GM12878 (cell line): ENCODE measurements around the gene PCK2. TPM values are rescaled to one million over a fixed set of nuclear protein-coding genes. Genes with fewer than 3 reads are reported as not detected.

Experiments
- ATAC-seq: fragments of 200-7000 bp; cut with Tn5 transposase; 3 replicates; pipeline ENCODE4 v1.9.1; 2020; ENCODE audit warnings: mild to moderate bottlenecking, moderate library complexity
- BruUV-seq: library from RNA; stranded (reverse); fragments of 400-500 nt; replicated peaks from 2 replicates; lab custom pipeline; 2021; lab: Mats Ljungman, UMichigan
- CTCF ChIA-PET: fragments of 300-600 bp; sonication (Branson Sonifier 250); formaldehyde crosslinking; extraction: SDS; loops from one replicate; lab custom pipeline; 2021; ENCODE audit warnings: inconsistent platforms; lab: Yijun Ruan, JAX
- POLR2A ChIA-PET: fragments of 350-600 bp; formaldehyde crosslinking; extraction: SDS; loops from one replicate; lab custom pipeline; 2021; ENCODE audit warnings: inconsistent platforms; lab: Charles Lee
- RAD21 ChIA-PET: fragments of 300-600 bp; sonication (Branson Sonifier 250); formaldehyde crosslinking; loops from one replicate; lab custom pipeline; 2023; ENCODE audit warnings: antibody characterized with exemption; ENCODE audit not compliant: unreplicated experiment; lab: Charles Lee
- SMC1A ChIA-PET: fragments of 300-600 bp; sonication (Branson Sonifier 250); formaldehyde crosslinking; loops from one replicate; lab custom pipeline; 2023; ENCODE audit not compliant: unreplicated experiment, uncharacterized antibody; lab: Charles Lee
- DNase-seq: peaks from one replicate; pipeline ENCODE4 v3.0.0-alpha.2; 2011; ENCODE audit warnings: low read depth, low spot score
- FAIRE-seq: peaks from 3 replicates; lab custom pipeline; 2011; peaks lifted over from hg19 to GRCh38; lab: Jason Lieb, UNC
- H2AFZ ChIP-seq: 2 replicates; pipeline ENCODE4 v1.6.0; 2011; ENCODE audit warnings: low read depth, low read length, control low read depth; ENCODE audit not compliant: control insufficient read depth
- H3K27ac ChIP-seq: 2 replicates; pipeline ENCODE4 v1.5.1; 2011; ENCODE audit warnings: control low read depth; ENCODE audit not compliant: control insufficient read depth, insufficient read depth
- H3K27me3 ChIP-seq, 2 experiments: replicated peaks in 1 of 2; 2 replicates each; pipeline versions ENCODE4 v1.6.0 to v1.6.1; 2011; ENCODE audit warnings: low read length in 1 of 2; ENCODE audit not compliant: control insufficient read depth in 2 of 2, insufficient read depth in 2 of 2
- H3K36me3 ChIP-seq, 2 experiments: 2 replicates each; pipeline ENCODE4 v1.5.1; 2011; ENCODE audit warnings: low read length in 1 of 2; ENCODE audit not compliant: control insufficient read depth in 2 of 2, insufficient read depth in 2 of 2
- H3K4me1 ChIP-seq: 2 replicates; pipeline ENCODE4 v1.6.1; 2011; ENCODE audit warnings: mild to moderate bottlenecking, low read length, moderate library complexity, mixed read lengths; ENCODE audit not compliant: control insufficient read depth, insufficient read depth
- H3K4me2 ChIP-seq: 2 replicates; pipeline ENCODE4 v1.6.0; 2011; ENCODE audit warnings: control low read depth; ENCODE audit not compliant: control insufficient read depth, insufficient read depth
- H3K4me3 ChIP-seq: fragments of 200-600 bp; sonication (generic); 2 replicates; pipeline ENCODE4 v1.5.1; 2016
- H3K79me2 ChIP-seq: 2 replicates; pipeline ENCODE4 v1.6.0; 2011; ENCODE audit warnings: low read length; ENCODE audit not compliant: control insufficient read depth, insufficient read depth
- H3K9ac ChIP-seq: 2 replicates; pipeline ENCODE4 v1.8.0; 2011; ENCODE audit warnings: low read length, control low read depth, mixed read lengths; ENCODE audit not compliant: control insufficient read depth, insufficient read depth
- H3K9me3 ChIP-seq: replicated peaks from 3 replicates; pipeline ENCODE4 v1.5.1; 2011; ENCODE audit warnings: mild to moderate bottlenecking, low read length; ENCODE audit not compliant: control insufficient read depth, insufficient read depth
- H4K20me1 ChIP-seq: 2 replicates; pipeline ENCODE4 v1.6.0; 2011; ENCODE audit not compliant: control insufficient read depth, insufficient read depth
- ATF7 ChIP-seq: fragments of 450-650 bp; IDR thresholded peaks from 2 replicates; pipeline ENCODE4 v1.6.1; 2016; ENCODE audit warnings: low read depth, mild to moderate bottlenecking
- BCL11A ChIP-seq: IDR thresholded peaks from 2 replicates; pipeline ENCODE4 v1.6.1; 2011; ENCODE audit warnings: low read depth, low read length
- CBX3 ChIP-seq: fragments of 200-600 bp; sonication (generic); IDR thresholded peaks from 2 replicates; pipeline ENCODE4 v1.6.1; 2016; ENCODE audit warnings: low read depth, borderline replicate concordance
- FOXK2 ChIP-seq: fragments of 450-650 bp; IDR thresholded peaks from 2 replicates; pipeline ENCODE4 v1.6.1; 2017; ENCODE audit warnings: mild to moderate bottlenecking, moderate library complexity
- KAT2A ChIP-seq: conservative IDR thresholded peaks from 2 replicates; pipeline ENCODE4 v1.6.1; 2011; ENCODE audit warnings: low read depth, low read length; ENCODE audit not compliant: control insufficient read depth
- PAX8 ChIP-seq: fragments of 450-650 bp; IDR thresholded peaks from 2 replicates; pipeline ENCODE4 v1.6.1; 2017; ENCODE audit warnings: mild to moderate bottlenecking, moderate library complexity
- WGBS: methylation state at CpG from one replicate; pipeline ENCODE4 v1.1.6; 2016; ENCODE audit warnings: low lambda C conversion rate; ENCODE audit not compliant: insufficient replicate concordance, insufficient coverage; ENCODE audit errors: missing lambda C conversion rate; 5-methylcytosine and 5-hydroxymethylcytosine counted together
- in situ Hi-C: fragments of 300-500 bp; cut with MboI; formaldehyde crosslinking; loops from 9 replicates; pipeline ENCODE4 v1.14.3; 2018; ENCODE audit warnings: mixed read lengths
- intact Hi-C: fragments of 100-400 bp; cut with micrococcal nuclease; formaldehyde crosslinking; loops from one replicate; pipeline ENCODE4 v1.14.2; 2022; ENCODE audit not compliant: unreplicated experiment
- polyA plus RNA-seq, 11 experiments: library from polyadenylated mRNA; depleted of rRNA in 4 of 11; unstranded in 6 of 11; stranded (reverse) in 5 of 11; fragments of >200 nt; fragmentation: Nextera tagmentation in 4 of 11; fragmentation: Illumina TruSeq in 1 of 11; extraction: Ambion mirVana in 4 of 11; extraction: Trizol in 1 of 11; gene quantifications; 1 replicate in 1 of 11; 2 replicates in 10 of 11; pipeline versions ENCODE4 v1.2.1 to v1.2.3, GENCODE V29; 2011 to 2016; ENCODE audit warnings: inconsistent platforms in 2 of 11, missing spikeins in 2 of 11, low read depth in 1 of 11
- total RNA-seq, 4 experiments: library from RNA; depleted of rRNA in 3 of 4; stranded (reverse); fragments of >200 nt in 3 of 4; fragmentation: Illumina TruSeq in 1 of 4; extraction: Trizol in 1 of 4; gene quantifications; 2 replicates each; pipeline versions ENCODE4 v1.2.1 to v1.2.3, GENCODE V29; 2013 to 2021
- TF ChIP-seq, protein P1 (sequence below): IDR thresholded peaks from 2 replicates; pipeline ENCODE4 v1.6.1; 2011; ENCODE audit warnings: mild to moderate bottlenecking, low read depth, low read length, moderate library complexity; ENCODE audit not compliant: insufficient replicate concordance
- TF ChIP-seq, protein P2 (sequence below): IDR thresholded peaks from 2 replicates; pipeline ENCODE4 v1.6.1; 2011; ENCODE audit warnings: borderline replicate concordance, low read depth, mild to moderate bottlenecking, moderate library complexity, low read length; ENCODE audit not compliant: insufficient read depth, poor library complexity, severe bottlenecking
- TF ChIP-seq, protein P3 (sequence below): fragments of 450-650 bp; IDR thresholded peaks from 2 replicates; pipeline ENCODE4 v1.6.1; 2018; ENCODE audit warnings: borderline replicate concordance, mild to moderate bottlenecking; ENCODE audit not compliant: partially characterized antibody
- TF ChIP-seq, protein P4 (sequence below): IDR thresholded peaks from 2 replicates; pipeline ENCODE4 v1.6.1; 2012; ENCODE audit warnings: low read depth, low read length, improper control_type of control experiment
- TF ChIP-seq, protein P5 (sequence below): fragments of 450-650 bp; IDR thresholded peaks from 2 replicates; pipeline ENCODE4 v1.6.1; 2016; ENCODE audit warnings: mild to moderate bottlenecking, moderate library complexity, borderline replicate concordance

Gene PCK2
- total and polyA plus RNA-seq, 10 of the 15 experiments (the other 5 are each of a cell fraction or from before 2014, with no cell fraction given) = 6.6 to 110 (median 44.6) TPM

DNA sequence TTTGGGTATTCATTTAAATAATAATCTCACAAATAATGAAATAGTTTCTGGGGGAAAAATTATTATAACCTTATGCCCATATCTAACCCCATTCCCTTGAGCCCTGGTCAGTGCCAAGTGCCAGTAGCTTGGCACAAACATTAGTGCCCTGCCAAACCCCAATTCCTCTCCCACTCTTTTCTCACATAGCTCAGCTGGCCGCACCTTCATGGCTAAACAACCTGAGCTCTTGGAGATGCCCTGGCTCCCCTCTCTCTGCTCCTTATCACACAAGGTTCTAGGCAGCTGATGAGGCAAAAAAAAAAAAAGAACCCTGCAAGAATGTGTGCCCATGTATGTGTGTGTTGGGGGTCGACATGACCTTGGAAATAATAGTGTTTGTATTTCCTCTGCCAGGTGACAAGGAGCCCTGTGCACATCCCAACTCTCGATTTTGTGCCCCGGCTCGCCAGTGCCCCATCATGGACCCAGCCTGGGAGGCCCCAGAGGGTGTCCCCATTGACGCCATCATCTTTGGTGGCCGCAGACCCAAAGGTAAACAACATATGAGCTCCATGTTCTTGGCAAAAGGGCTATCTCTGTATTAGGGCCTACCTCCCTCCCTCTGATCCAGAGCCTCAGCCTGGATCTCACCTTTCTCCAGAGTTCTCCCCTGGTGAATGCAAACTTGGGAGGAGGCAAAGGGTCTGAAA lies 8.4 kb downstream of the PCK2 start:
- SMC1A ChIA-PET = interaction anchor here (1.6 to 9.6 kb wide), 3 partner anchors 9 to 58 kb away, joined by 5 to 195 read pairs (median 7); partner anchors contain the start of genes IRF9 and PCK2
- H4K20me1 ChIP-seq = no peaks in the 10 kb centered on the region
- 92% methylated on average over 7 of the region's 7 CpGs for WGBS
- RAD21 ChIA-PET = interaction anchor here (0.8 to 1.2 kb wide), 2 partner anchors 8 to 45 kb away, joined by 3 read pairs; no protein-coding TSS in a partner anchor
- DNase-seq = no peak
- BruUV-seq = no TSS peak
- ATAC-seq = no peak
- in situ Hi-C loops = loop anchor here (25.0 kb wide), 1 partner anchor 790 kb away; the partner anchor contains the start of genes BCL2L2, PABPN1 and PPP1R3E
- no peaks in the 10 kb centered on the region for H3K9me3 ChIP-seq
- H3K79me2 ChIP-seq = no peaks in the 10 kb centered on the region
- no peaks in the 10 kb centered on the region for H3K27me3 ChIP-seq
- peaks cover 11 to 14% of the 10 kb centered on the region in 2 experiments; a peak in 3 of 4 replicates for H3K36me3 ChIP-seq
- H3K9ac ChIP-seq = no peak overlapping the region
- H3K27ac ChIP-seq = no peak overlapping the region
- H3K4me3 ChIP-seq = no peak overlapping the region
- intact Hi-C loops = no loop called here
- FAIRE-seq = no peak
- CTCF ChIA-PET = interaction anchor here (1.1 to 11.3 kb wide), 5 partner anchors 9 to 58 kb away, joined by 3 to 294 read pairs (median 4); partner anchors contain the start of gene PCK2
- H2AFZ ChIP-seq = no peak overlapping the region
- H3K4me2 ChIP-seq = no peak overlapping the region
- H3K4me1 ChIP-seq = no peaks in the 10 kb centered on the region
- POLR2A ChIA-PET = interaction anchor here (0.8 to 1.8 kb wide), 2 partner anchors 9 to 110 kb away, joined by 3 to 8 read pairs; partner anchors contain the start of genes CHMP4A and PCK2
- TF ChIP-seq, protein P1, sequence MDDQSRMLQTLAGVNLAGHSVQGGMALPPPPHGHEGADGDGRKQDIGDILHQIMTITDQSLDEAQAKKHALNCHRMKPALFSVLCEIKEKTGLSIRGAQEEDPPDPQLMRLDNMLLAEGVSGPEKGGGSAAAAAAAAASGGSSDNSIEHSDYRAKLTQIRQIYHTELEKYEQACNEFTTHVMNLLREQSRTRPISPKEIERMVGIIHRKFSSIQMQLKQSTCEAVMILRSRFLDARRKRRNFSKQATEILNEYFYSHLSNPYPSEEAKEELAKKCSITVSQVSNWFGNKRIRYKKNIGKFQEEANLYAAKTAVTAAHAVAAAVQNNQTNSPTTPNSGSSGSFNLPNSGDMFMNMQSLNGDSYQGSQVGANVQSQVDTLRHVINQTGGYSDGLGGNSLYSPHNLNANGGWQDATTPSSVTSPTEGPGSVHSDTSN = no peak
- TF ChIP-seq FOXK2 (no peak), BCL11A (no peak), PAX8 (no peak), CBX3 (no peak), KAT2A (no peak), ATF7 (no peak)
- TF ChIP-seq, protein P2, sequence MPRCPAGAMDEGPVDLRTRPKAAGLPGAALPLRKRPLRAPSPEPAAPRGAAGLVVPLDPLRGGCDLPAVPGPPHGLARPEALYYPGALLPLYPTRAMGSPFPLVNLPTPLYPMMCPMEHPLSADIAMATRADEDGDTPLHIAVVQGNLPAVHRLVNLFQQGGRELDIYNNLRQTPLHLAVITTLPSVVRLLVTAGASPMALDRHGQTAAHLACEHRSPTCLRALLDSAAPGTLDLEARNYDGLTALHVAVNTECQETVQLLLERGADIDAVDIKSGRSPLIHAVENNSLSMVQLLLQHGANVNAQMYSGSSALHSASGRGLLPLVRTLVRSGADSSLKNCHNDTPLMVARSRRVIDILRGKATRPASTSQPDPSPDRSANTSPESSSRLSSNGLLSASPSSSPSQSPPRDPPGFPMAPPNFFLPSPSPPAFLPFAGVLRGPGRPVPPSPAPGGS = no peak
- TF ChIP-seq, protein P3, sequence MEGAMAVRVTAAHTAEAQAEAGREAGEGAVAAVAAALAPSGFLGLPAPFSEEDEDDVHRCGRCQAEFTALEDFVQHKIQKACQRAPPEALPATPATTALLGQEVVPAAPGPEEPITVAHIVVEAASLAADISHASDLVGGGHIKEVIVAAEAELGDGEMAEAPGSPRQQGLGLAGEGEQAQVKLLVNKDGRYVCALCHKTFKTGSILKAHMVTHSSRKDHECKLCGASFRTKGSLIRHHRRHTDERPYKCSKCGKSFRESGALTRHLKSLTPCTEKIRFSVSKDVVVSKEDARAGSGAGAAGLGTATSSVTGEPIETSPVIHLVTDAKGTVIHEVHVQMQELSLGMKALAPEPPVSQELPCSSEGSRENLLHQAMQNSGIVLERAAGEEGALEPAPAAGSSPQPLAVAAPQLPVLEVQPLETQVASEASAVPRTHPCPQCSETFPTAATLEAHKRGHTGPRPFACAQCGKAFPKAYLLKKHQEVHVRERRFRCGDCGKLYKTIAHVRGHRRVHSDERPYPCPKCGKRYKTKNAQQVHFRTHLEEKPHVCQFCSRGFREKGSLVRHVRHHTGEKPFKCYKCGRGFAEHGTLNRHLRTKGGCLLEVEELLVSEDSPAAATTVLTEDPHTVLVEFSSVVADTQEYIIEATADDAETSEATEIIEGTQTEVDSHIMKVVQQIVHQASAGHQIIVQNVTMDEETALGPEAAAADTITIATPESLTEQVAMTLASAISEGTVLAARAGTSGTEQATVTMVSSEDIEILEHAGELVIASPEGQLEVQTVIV = no peak
- TF ChIP-seq, protein P4, sequence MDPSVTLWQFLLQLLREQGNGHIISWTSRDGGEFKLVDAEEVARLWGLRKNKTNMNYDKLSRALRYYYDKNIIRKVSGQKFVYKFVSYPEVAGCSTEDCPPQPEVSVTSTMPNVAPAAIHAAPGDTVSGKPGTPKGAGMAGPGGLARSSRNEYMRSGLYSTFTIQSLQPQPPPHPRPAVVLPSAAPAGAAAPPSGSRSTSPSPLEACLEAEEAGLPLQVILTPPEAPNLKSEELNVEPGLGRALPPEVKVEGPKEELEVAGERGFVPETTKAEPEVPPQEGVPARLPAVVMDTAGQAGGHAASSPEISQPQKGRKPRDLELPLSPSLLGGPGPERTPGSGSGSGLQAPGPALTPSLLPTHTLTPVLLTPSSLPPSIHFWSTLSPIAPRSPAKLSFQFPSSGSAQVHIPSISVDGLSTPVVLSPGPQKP = no peak
- TF ChIP-seq, protein P5, sequence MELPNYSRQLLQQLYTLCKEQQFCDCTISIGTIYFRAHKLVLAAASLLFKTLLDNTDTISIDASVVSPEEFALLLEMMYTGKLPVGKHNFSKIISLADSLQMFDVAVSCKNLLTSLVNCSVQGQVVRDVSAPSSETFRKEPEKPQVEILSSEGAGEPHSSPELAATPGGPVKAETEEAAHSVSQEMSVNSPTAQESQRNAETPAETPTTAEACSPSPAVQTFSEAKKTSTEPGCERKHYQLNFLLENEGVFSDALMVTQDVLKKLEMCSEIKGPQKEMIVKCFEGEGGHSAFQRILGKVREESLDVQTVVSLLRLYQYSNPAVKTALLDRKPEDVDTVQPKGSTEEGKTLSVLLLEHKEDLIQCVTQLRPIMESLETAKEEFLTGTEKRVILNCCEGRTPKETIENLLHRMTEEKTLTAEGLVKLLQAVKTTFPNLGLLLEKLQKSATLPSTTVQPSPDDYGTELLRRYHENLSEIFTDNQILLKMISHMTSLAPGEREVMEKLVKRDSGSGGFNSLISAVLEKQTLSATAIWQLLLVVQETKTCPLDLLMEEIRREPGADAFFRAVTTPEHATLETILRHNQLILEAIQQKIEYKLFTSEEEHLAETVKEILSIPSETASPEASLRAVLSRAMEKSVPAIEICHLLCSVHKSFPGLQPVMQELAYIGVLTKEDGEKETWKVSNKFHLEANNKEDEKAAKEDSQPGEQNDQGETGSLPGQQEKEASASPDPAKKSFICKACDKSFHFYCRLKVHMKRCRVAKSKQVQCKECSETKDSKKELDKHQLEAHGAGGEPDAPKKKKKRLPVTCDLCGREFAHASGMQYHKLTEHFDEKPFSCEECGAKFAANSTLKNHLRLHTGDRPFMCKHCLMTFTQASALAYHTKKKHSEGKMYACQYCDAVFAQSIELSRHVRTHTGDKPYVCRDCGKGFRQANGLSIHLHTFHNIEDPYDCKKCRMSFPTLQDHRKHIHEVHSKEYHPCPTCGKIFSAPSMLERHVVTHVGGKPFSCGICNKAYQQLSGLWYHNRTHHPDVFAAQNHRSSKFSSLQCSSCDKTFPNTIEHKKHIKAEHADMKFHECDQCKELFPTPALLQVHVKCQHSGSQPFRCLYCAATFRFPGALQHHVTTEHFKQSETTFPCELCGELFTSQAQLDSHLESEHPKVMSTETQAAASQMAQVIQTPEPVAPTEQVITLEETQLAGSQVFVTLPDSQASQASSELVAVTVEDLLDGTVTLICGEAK = no peak
